HG02852 (cell line): Measurements from ENCODE around the gene TAB2.
"Not testable (repeated sequence)": the region's sequence is repeated elsewhere in the genome, so short reads cannot be mapped to it uniquely, and the experiment has no call there.

Experiments used
- ATAC-seq: cut with Tn5 transposase; IDR thresholded peaks from one replicate; pipeline ENCODE4 v1.9.1; 2021; ENCODE audit warnings: mild to moderate bottlenecking, moderate library complexity; ENCODE audit not compliant: unreplicated experiment

TAB2 gene

GRCh38 chr6:149311766-149312165, 5.7 kb upstream of the TAB2 start:
- no peak for ATAC-seq

- ATAC-seq, result no peak
Measured at GRCh38 chr6:149313070-149313469, 4.4 kb upstream of the TAB2 start.

GRCh38 chr6:149313861-149314260, 3.7 kb upstream of the TAB2 start:
- no peak for ATAC-seq

DNA sequence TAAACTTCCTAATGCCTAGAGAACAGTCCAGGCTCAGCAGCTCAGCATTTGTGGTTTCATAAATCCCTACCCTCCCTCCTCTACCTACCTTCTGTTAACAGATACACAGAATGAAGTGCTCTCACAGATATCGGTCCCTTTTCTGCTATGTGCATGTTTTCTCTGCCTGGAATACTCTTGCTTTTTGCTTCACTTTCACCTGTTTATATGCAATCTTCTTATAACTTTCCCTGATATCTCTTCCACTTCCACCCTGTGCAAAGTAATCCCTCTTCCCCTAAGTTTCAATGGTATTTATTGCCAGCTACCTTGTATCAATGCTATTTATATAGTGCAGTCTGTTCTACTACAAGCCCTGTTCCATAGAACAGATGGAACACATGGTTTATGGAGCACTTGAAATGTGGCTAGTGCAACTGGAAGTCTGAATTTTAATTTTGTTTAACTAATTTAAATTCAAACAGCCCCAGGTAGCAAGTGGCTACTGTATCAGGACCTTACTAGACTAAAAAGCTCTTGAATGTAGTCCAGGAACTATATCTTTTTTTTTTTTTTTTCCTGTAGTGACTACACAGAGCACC, 3.1 kb upstream of the TAB2 start:
- ATAC-seq, result no peak

DNA sequence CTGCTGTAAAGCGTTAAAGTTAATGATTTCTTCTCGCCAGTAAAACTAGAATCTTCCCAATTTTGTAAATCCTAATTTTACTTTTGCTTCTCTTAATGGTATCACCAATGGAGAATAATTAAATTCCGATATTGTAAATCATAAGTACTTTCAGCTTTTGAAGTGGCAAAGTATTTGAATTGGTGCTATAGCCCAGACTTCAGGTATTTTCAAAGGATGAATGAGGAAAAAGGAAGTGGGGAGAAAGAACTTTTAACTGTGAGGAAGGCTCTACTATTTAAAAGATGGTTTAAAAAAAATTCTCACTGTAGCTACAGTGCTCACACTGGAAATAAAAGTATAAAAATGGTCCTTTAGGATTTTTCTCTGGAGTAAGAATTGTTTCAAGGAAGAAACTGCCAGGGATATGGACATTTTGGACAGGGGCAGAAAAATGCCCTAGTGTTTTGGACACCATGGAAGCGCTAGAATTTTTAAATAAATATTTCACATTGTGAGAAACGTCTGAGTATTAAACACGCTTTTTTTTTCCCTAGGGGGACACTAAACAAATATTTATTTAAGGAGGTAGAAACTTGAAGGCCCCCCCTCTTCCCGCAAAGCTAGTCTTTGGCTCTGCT, 1.3 kb upstream of the TAB2 start:
- no peak for ATAC-seq

GRCh38 chr6:149316740-149317643, 520 bp upstream of the TAB2 start:
- peak; percentile 78 for ATAC-seq

- peak; percentile 12 for ATAC-seq
Measured at GRCh38 chr6:149318581-149319286, 1.2 kb downstream of the TAB2 start.

DNA sequence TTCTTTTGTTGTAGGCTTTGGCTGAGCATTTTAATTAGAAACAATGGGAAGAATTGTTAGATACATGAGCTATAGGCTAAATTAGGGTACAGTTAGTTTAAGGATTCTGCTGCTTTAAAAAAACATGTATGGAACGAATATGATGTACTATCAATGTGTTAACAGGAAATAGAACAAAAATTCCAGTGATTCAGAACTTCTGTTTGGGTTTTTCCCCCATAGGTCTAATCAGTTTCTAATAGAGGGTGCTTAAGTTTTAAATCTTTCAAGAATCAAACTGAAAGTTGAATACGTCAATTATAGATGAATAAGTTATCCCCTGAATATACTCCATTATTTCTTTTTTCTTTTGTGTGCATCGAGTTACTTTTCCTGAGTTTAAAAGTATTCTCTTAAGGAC, 1.9 kb downstream of the TAB2 start:
- ATAC-seq, result no peak

DNA sequence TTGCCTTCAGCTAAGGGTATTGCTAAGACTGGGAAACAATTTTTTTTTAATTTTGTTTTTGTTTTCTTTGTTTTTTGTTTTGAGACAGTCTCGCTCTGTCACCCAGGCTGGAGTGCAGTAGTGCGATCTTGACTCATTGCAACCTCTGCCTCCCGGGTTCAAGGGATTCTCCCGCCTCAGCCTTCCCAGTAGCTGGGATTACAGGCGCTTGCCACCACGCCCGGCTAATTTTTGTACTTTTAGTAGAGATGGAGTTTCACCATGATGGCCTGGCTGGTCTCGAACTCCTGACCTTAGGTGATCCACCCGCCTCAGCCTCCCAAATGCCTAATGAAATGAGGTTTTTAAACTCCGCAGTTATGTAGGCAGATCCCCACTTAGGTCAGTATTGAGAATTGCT, 2.5 kb downstream of the TAB2 start:
- not testable (repeated sequence) for ATAC-seq

GRCh38 chr6:149320796-149321195, 3.3 kb downstream of the TAB2 start:
- ATAC-seq, result no peak

DNA sequence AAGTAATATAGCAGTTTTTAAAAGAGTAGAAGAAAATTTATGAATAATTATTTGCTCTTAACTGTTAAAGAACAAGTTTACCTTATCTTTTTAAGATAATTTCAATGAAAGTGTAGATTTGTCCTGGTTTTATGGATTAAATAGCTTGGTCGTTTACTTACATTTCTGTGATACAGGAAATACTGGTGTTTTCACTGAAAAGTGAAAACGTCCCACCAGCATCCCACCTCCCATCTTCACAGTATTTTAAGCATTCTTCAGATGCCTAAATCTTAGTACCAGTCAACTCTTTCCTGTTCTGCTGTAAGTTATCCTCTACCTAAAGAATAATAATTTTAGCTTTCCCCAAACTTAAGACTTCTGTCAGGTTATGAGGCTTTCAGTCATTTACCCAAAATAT, 5.8 kb downstream of the TAB2 start:
- no peak for ATAC-seq

- ATAC-seq, result no peak
Measured at GRCh38 chr6:149323925-149324324, 6.4 kb downstream of the TAB2 start.

DNA sequence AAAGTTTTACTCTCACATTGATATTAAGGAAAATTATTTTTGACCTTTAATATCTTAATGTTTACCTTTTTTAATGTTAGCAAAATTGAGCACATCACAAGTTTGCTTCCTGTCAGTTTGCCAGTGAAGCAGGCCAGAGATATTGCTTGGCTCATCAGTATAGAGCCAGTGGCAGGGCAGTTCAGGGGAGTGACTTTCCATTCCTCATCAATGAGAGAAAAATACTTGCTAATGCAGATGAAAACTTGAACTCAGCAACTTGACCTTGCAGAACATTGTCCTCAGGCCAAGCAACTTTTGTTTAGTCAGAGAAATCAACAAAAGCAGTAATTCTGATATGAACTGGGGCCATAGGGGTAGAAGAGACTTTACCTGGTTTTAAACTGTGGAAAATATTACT, 6.9 kb downstream of the TAB2 start:
- ATAC-seq, result no peak

GRCh38 chr6:149325648-149326236, 8.2 kb downstream of the TAB2 start:
- no peak for ATAC-seq

DNA sequence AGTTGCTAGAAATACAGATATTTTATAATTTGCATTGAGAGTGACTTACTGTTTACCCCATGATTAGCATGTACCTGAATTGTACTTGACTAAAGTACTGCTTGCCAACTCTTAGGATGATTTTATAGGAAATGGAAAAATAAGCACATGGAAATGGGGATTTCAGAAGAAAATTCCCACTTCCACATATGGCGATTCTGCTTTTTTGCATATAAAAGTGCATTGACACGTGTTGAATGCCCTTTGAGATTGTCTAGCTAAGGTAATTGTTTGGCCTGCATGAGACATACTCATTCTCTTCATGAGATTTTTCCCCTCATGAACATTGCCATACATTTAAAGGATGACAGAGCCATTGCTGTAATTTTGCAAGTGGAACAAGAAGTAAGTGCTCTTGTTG, 10.1 kb downstream of the TAB2 start:
- no peak for ATAC-seq

DNA sequence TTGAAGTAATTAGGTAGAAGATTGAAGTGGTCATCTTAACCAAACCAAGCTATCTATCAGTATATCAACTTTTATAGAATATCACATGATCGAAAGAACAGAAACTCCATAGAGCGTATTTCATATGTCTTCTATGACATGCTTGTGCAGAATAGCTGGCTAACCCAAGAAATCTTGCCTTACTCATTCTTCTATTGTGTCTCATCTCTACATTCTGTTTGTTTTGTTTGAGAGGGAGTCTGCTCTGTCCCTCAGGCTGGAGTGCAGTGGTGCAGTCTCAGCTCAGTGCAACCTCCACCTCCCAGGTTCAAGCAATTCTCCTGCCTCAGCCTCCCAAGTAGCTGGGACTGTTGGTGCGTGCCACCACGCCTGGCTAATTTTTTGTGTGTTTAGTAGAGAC, 10.6 kb downstream of the TAB2 start:
- ATAC-seq, result no peak

GRCh38 chr6:149329529-149329928, 12.0 kb downstream of the TAB2 start:
- ATAC-seq, result no peak

- no peak for ATAC-seq
Measured at GRCh38 chr6:149330133-149330532, 12.6 kb downstream of the TAB2 start.

- ATAC-seq, result no peak
Measured at GRCh38 chr6:149331043-149331807, 13.7 kb downstream of the TAB2 start.

- no peak for ATAC-seq
Measured at GRCh38 chr6:149331871-149332270, 14.4 kb downstream of the TAB2 start.
